GM18909 (cell line): Measurements from ENCODE around the gene CYP3A4.
"Not testable (repeated sequence)": the region's sequence is repeated elsewhere in the genome, so short reads cannot be mapped to it uniquely, and the experiment has no call there.

Experiments
- ATAC-seq: cut with Tn5 transposase; IDR thresholded peaks from one replicate; pipeline ENCODE4 v1.9.1; 2021; ENCODE audit warnings: mild to moderate bottlenecking; ENCODE audit not compliant: unreplicated experiment, poor library complexity

Gene CYP3A4

DNA sequence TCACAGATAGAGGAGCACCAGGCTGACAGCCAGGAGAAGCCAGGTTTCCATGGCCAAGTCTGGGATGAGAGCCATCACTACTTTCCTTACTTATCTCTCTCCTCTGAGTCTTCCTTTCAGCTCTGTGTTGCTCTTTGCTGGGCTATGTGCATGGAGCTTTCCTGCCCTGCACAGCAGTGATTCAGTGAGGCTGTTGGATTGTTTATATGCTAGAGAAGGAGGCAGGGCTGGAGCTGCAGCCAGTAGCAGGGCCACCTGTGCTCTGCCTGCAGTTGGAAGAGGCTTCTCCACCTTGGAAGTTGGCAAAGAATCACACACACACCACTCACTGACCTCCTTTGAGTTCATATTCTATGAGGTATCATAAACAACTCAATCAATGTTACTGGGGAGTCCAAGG is at the start of gene CYP3A4:
Gene CYP3A4 (minus strand): TSS at position 178 of the 400 bp plus-strand sequence. CDS start 103 bp downstream, at position 75.
- no peak for ATAC-seq

DNA sequence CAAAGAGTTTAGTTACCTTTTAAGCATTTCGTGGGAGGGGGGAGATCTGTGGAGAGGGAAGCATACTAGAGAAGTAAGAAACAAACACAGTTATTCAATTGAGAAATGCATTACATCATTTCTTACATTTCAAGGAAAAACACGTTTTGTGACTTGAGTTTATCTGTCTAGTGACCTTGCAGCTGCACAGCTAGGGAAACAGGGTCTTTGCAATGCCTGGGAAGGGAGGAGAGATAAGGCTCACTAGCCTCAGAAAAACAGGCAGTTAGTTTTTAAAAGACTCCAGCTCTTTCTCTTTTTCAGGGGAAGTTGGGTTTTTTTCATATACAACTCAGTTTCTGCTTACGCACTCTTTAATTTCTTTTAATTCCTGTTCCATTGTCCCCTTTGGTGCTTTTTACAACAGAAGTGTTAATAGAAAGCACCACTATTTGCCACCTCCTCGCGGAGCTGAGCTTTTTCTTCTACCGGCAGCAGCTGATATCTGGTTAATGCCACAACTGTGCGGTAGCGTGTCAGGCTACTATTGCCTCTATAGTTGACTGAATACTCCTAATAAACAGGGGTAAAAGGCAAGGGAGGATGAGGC is 49.4 kb upstream of the CYP3A4 start:
- no peak for ATAC-seq

DNA sequence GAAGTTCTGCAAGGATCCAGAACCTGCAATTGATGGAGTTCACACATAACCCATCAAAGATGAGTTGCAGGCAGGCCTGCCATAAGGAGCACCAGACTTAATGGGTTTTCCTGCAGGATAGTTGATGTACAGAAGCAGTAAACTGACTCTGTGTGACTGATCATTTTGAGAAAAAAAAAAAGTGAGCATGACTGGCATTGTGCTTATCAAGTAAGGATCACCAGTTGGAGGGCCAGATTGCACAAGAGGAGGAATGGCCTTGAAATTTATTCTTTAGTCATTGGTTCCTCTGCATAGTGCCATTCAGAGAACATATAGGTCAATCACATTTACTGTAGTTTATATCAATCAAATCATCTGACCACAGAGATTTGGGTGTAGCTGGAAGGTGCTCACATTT is 47.6 kb upstream of the CYP3A4 start:
- no peak for ATAC-seq

DNA sequence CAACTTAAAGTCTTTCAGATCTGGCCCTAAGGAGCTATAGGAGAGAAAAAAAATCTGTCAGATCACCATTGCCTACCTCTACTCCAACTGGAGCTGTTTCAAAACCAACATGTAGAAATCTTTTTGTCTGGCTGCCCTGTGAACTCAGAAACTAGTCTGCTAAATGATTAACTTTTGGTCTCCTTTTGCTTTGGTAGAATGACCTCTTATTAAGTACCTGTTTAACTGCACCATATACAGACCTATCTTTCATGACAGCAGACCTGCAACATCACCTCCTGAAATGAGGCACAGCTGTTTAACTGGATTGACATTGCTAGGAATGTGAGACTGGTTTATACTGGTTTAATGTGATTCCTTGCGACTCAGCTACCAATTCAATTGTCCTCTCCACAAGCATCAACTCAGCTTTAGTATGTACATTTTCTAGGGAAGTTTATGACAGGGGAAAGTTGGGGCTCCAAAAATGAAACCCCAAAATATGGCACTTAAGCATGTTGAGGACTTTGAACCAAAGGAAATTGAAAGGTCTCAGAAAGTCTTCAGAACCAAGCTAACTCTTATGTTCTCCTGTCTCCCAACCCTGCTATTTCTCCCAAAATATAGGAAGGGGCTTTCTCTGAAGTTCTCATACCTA is 45.7 kb upstream of the CYP3A4 start:
- peak; percentile 64 for ATAC-seq

DNA sequence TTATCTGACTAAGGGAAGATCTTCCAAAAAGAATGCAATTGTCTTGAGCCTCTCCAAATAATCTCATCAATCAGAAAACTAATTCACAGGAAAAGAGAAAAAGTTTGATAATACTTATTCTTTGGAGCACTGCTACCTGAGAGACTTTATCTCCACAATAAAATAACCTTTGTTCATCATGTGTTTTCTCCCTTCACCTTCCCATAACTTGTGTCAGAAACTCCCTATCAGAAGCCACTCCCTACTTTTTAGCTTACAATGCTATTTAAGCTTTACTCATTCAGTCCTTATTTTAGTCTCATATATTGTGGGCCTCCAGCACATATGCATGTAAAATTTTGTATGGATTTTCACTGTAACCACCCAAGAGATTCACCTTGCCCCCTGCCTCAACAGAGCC is 44.8 kb upstream of the CYP3A4 start:
- no peak for ATAC-seq

DNA sequence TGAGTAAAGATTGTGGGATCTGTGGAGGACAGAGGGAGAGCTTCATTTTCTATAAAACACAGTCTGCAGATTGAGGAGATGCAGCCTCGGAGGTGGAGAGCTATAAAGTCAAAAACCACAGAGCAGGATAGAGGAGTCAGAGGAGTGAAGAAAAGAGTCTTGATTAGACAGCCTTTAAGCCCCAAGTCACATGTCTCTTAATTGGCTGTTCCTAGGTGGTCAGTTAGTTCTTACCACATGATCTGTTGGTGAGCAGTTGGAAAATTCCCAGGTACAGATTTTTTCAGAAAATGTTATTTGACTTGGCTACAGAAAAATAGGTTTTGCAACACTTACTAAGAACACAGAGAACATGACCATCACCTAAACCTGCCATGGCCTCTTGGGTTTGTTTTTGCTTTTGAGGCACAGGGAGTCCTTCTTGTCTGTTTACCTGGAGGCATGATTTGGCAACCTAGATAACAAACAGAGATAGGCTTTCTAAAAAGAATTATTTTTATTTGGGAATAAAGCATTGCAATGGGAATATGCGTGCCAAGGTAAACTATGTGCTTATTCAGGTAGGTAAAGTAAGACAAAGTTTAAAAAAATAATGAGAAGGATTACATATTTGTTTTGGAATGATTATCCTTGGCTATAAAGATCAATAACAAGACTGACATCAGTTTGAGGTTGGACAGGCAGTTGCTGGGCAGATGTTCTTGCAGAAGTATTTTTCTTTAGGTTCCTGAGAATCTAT is 43.2 kb upstream of the CYP3A4 start:
- ATAC-seq: no peak

DNA sequence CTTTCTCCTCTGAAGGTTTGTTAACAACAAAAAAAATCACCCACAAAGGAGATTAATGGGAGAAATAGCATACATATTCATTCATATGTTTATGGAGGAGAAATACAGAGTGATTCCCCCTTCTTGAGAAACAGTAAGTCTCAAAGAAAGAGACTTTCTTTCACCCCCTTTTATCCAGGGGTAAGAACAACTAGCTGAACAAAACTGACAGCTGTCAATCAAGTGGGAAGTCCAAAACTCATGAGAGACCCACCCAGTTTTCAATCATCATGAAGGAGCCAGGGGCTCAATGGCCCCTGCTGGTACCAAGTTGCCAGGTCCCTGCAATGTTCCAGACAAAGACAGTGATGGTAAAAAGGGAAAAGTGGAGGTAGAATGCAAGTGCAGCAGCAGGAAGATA is 41.9 kb upstream of the CYP3A4 start:
- ATAC-seq: no peak

DNA sequence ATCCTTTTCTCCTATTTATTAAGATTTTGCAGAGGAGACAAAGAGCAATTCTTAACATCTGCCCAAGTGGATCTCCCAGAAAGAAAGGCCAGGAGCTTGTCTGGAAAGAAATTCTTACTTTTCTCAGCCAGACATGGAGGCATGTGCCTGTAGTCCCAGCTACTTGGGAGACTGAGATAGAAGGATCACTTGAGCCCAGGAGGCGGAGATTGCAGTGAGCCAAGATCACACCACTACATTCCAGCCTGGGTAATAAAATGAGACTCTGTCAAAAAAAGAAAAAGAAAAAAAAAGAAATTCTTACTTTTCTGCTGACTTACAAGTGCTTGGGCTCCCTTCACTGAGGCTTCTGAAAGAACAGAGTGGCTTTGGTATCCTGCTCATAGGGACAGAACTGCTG is 41.5 kb upstream of the CYP3A4 start:
- ATAC-seq: no peak

DNA sequence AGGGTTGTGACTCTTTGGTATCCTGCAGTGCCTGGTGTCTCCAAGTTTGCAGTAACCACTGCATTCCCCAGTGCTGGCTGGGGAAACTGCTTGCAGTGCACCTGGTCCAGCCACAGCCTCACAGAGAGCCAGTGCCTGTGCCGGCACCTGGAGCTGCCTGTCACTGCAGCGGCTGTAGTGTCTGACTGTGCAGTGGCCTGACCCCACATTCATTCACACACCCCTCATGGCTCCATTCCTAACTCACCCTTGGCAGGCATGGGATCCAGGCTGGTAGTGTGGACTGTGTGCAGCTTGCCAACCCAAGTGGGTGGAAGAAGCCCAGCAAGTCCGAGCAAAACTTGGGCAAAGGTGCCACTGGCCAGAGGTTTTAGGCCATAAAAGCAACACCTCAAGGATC is 40.1 kb upstream of the CYP3A4 start:
- ATAC-seq: no peak

DNA sequence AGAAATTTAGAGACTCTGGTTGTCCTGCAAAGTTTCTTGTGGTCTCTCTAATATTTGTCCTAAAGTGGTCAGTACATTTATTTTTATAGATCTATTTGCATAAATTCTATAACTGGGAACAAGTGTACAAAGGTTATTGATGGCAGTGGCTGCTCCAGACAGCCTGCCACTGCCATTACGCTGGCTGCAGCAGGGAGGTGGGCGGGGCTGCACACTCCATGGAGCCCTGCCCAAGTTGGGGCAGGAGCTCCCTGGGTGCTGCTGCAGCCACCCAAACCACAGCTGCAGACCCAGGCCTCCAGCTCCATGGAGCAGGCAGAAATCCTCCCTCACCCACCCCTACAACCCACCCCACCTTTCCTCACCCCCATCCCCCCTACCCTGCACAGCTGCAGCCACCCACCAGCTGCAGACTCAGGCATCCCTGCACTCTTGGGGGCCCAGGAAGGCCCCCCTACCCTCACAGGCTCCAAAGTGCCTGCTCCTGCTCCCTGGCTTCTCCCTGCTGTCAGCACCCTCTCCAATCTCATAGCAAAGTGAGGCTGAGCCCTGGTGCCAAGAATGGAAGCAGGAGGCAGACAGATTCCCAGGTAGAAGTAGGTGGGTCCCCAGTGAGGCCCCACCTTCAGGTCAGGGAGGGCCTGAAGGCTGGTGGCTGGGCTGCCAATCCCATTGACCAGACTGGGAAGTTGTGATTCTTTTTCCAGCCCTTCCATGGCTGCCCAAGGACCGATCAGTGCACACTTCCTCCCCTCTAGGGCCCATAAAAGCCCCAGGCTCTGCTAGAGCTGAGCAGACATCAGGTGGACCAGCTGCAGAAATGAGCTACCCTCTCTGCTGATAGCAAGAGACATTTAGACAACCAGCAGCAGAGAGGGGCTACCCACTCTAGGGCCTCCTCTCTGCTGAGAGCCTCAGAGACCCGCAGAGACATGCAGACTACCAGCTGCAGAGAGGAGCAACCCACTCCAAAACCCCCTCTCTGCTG is 39.0 kb upstream of the CYP3A4 start:
- no peak for ATAC-seq

DNA sequence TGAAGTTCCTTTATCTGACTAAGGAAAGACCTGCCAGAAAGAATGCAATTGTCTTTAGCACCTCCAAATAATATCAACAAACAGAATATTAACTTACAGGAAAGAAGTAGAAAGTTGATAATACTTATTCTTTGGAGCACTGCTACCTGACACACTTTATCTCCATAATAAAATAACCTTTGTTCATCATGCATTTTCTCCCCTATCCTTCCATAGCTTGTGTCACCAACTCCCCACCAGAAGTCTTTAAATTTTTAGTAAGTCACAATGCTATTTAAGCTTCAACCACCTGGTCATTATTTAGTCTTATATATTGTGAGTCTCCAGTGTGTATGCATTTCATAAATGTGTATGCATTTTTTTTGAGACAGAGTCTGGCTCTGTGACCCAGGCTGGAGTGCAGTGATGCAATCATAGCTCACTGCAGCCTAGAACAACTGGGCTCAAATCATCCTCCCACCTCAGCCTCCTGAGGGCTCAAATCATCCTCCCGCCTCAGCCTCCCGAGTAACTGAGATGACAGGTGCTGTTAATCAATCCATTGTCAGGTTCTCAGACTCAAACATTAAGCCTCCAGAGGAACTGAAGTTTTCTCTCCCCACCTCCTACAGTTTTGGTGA is 36.5 kb upstream of the CYP3A4 start:
- no peak for ATAC-seq

DNA sequence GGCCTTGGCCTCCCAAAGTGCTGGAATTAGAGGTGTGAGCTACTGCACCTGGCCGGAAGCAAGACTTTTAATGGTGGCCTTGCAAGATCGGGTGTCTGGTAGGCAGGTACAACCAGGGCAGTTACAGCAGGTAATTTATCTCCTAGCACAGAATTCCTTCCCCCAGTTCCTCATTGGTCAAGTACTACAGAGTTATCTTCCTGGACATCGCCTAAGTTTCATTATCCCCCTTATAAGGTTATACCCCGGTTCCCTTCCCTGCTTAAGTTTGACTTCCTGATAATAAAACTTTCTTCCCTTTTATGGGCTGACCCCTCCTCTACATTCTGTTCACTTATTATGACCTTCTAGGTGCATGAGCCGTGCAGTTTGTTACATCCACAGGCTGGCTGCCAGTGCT is 24.8 kb upstream of the CYP3A4 start:
- ATAC-seq: no peak

DNA sequence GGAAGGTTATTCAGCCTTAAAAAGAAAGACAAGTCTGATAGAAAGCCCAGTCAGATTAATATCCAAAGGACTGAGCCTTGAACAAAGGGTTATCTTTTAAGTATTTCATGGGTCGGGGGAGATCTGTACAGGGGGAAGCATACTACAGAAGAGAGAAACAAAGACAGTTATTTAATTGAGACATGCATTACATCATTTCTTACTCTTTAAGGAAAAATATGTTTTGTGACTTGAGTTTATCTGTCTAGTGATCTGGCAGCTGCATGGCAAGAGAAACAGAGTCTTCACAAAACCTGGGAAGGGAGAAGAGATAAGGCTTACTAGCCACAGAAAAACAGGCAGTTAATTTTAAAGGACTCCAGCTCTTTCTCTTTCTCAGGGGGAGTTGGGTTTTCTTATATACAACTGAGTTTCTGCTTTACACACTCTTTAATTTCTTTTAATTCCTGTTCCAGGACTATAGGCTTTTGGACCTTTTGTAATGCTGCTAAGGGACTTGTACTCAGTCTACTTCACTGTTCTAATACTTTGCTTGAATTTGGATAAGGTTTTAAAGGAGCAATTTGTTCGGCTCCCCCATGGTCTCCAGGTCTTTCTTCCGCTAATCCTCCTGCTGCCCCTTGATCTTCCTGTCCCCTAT is 23.0 kb upstream of the CYP3A4 start:
- no peak for ATAC-seq

DNA sequence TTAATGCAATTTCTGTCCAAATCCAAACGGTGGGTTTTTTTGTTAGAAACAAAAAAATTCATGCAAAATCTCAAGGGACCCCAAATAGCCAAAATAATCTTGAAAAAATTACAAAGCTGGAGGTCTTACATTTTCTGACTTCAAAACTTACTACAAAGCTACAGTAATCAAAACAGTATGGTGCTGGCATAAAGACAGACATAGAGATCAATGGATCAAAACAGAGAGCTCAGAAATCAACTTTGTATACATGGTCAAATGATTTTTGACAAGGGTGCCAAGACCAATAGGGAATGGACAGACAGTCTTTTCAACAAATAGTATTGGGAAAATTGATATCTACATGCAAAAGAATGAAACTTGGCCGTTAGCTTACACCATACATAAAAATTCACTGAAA is 21.7 kb upstream of the CYP3A4 start:
- ATAC-seq: no peak

DNA sequence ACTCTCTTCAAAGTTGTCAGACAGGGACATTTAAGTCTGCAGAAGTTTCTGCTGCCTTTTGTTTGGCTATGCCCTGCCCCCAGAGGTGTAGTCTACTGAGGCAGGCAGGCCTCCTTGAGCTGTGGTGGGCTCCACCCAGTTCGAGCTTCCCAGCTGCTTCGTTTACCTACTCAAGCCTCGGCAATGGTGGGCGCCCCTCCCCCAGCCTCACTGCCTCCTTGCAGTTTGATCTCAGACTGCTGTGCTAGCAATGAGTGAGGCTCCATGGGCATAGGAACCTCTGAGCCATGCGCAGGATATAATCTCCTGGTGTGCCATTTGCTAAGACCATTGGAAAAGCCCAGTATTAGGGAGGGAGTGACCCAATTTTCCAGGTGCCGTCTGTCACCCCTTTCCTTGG is 19.1 kb upstream of the CYP3A4 start:
- not testable (repeated sequence) for ATAC-seq

DNA sequence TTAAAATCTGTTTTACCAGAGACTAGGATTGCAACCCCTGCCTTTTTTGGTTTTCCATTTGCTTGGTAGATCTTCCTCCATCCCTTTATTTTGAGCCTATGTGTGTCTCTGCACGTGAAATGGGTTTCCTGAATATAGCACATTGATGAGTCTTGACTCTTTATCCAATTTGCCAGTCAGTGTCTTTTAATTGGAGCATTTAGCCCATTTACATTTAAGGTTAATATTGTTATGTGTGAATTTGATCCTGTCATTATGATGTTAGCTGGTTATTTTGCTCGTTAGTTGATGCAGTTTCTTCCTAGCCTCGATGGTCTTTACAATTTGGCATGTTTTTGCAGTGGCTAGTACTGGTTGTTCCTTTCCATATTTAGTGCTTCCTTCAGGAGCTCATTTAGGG is 17.4 kb upstream of the CYP3A4 start:
- not testable (repeated sequence) for ATAC-seq

DNA sequence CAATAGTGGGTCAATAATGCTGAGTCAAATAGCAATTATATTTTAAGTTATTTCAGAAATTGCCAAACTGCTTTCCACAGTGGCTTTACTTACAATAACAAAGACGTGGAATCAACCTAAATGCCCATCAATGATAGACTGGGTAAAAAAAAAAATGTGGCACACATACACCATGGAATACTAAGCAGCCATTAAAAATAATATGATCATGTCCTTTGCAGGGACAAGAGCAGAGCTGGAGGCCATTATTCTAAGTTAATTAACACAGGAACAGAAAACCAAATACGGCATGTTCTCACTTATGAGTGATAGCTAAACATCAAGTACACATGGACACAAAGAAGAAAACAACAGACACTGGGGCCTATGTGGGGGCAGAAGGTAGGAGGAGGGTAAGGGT is 15.0 kb upstream of the CYP3A4 start:
- ATAC-seq: no peak

DNA sequence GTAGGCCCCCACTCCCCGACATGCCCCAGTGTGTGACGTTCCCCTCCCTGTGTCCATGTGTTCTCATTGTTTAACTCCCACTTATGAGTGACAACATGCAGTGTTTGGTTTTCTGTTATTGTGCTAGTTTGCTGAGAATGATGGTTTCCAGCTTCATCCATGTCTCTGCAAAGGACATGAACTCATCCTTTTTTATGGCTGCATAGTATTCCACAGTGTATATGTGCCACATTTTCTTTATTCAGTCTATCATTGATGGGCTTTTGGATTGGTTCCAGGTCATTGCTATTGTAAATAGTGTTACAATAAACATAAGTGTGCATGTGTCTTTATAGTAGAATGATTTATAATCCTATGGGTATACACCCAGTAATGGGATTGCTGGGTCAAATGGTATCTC is 11.9 kb upstream of the CYP3A4 start:
- ATAC-seq: not testable (repeated sequence)

DNA sequence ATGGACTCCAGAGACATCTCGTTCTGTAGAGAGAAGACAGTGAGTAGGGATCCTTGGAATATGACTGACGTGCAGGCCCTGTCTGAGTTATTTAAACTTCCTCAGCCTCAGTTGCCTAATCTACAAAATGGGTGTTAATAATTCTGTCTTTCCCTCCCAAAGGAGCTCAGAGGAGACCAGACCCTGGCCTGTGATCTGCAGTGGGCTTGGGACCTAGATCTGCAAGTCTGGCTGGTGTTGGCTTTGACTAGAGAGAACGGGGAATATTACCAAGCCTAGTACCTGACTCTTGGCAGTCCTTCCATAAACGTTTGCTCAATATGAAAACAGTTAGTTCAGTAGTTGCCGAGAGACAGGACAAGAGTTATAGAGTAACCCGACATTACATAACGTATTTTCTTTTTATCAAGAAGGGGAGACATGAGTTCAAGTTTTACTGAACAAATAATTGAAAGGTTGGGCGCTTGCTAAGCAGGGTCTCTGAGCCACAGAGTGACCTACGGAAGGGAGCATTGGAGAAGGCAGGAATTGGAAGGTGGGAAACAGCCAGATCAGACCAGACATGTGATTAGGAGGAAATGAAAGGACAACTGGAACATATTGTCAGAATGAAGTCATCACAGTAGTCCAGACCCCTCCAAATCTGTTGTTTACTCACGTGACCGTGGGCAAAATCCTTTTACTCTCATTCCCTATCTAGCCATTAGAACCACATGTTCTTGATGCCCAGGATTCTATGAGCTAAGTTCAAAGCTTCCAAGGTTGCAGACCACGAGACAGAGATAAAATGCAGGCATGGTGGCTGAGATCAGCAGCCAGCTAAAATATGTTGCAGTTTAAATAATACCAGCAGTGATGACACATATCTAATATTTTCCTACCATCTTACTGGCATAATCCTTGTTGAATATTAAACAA is 10.9 kb upstream of the CYP3A4 start:
- ATAC-seq: no peak
